NCI-H82 treated with DMSO at 0.1 percent for 48 hours (cell line): ENCODE measurements around the gene AKIRIN1.
A peak's percentile ranks its signal among the peaks of the same experiment; 100 is the strongest.
"Not testable (repeated sequence)": the region's sequence is repeated elsewhere in the genome, so short reads cannot be mapped to it uniquely, and the experiment has no call there.

Experiments
- DNase-seq: peaks from one replicate; lab custom pipeline; 2025; ENCODE audit not compliant: unreplicated experiment; lab: John Stamatoyannopoulos, UW

AKIRIN1 gene

DNA sequence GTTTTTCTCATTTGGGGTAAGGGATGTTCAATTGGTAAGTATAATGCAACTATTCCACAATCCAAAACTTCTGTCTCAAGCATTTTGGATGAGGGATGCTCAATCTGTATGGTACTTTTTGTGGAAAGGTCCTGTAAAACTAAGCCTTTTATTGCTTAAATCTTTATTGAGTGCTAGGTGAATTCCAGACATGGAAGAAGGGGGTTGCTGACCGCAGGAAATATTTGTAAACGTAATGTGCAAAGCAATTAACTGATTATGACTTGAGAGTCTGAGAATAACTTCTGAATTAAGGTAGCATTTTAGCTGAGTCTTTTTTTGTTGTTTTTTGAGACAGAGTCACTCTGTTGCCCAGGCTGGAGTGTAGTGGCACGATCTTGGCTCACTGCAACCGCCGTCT, 3.1 kb downstream of the AKIRIN1 start:
- DNase-seq, result no peak

DNA sequence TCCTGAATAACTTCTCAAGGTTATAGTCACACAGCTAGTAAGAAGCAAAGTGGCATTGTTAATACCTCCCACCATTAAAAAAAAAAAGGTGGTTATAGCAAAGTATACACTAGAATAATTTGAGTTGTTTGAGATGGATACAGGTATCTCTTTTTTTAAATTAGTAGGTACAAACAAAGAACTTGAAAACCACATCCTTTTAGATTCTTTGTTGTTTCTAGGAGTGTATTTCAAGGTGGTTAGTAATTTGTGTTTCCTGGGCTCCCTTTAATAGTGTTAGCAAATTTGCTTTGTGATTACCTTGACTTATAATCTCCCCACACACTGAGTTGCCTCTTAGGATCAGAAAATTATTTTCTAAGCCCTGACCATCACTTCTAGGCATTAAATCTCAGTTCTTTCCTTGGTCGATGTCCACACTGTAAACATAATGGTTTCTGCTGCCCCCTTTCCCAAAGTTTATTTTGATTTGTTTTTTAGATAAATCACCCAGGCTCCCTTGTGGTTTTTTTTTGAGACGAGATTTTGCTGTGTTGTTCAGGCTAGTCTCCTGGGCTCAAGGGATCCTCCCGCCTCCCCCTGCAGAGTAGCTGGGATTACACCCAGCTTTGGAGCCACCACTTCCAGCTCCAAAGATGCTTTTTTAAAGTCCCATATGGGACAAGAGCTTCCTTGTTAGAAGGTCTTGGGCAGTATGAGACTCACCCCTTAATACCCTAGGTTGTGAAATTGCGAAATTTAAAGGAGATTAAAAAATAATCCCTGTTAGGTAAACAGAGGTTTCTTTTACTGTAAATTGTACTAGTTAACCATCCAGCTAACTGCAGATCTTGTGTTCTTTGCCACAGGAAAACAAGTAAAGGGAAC, 6.2 kb downstream of the AKIRIN1 start:
- DNase-seq, result peak; percentile 37

DNA sequence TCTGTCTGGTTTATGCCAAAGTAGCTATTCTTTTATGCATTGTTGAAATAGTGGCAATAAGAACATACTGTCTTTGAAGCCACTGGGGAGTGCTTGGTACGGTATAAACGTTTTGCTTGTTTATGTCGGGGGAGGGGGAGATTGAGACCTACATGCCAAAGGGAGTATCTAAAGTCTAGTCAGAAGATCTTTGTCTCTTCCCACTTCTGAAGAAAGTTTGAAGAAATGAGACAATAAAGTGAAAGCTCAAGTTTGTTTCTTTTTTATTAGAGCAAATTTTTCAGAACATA, 6.8 kb downstream of the AKIRIN1 start:
- DNase-seq, result no peak

DNA sequence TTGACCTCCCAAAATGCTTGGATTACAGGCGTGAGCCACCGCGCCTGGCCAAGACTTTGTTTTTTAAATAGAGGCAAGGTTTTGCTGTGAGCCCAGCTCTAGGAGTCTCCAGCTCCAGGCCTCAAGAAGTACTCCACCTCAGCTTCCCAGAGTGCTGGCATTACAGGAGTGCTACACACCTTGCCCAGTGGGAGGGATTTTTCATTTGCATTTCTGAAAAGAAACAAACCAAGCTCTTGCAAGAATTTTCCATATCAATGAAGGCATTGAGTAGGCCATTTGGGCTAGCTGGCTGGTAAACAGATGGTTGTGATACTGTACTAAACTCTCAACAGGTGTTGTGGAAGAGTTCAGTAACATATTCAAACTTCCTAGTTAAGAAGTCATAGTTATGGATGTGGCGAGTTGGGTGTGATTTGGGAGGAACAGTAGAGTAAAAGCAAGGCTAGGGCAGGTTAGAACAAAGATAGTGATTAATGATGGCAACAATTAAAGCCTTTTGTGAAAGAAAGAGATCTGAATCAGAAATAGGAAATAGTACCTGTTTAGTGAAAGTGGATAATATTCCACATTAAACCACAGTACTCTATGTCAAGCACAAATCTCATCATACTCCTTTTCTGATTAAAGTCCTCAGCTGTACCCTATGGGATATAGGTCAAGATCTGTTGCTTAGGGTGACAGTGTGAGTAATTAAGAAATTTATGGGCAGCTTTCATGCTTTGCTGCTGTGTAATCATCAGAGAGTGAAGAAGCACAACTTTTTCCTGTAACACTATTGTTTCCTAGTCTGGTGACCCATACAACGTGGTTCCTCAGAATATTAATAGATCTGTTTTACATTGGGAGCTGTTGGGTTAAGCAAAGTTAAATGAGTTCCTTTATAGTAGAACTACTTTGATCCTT, 10.7 kb downstream of the AKIRIN1 start:
- DNase-seq, result no peak

DNA sequence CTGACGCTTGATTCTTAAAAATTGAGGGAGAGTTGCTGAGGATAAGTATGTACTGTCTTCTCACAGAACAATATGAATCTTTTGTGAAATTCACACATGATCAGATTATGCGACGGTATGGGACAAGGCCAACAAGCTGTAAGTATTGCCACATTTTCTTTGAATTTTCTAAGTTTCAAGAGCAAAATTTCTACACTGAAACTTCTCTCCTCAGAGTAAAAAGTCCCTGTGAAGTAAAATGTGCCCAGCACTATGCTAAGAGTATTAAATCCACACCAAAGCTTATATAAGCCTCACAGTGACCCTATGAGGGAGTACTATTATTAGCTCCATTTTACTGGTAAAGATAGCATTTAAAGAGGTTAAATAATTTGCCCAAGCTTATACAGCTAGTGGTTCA, 12.2 kb downstream of the AKIRIN1 start:
- no peak for DNase-seq

DNA sequence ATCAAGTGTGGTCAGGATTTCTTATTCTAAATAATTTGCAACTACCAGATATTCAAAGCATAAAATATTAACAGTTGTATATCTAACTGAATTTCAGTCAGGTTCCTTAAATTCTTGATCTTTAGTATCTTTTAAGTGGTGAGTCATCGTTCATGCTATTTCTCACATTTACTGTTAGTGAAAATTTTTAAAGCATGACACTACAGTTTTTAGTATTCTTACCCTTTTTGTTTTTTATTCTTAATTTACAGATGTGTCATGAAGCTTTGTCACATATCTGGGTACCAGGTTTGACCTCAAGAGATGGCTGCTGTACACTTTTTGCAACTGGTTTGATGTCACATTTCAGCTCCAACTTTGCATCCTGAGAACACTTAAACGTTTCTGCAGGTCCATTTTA, 12.7 kb downstream of the AKIRIN1 start:
- no peak for DNase-seq

DNA sequence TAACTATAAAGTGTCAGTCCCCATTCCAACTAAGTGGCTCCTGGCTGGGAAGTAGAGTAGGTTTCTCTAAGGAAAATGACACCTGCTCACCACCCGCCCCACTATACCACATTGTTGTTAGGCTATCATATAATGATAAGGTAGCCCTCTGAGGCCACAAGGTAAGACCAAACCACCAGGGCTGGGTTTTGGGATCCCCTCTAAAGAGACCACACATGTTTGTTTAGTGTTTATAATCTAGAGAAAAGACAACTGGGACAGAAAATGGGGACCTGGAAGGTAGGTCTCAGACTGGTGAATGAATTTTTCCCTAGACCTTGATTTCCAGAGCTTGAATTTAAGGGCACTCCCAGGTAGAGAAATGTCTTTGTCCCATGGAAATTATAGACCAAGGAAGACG, 15.2 kb downstream of the AKIRIN1 start:
- DNase-seq, result no peak

DNA sequence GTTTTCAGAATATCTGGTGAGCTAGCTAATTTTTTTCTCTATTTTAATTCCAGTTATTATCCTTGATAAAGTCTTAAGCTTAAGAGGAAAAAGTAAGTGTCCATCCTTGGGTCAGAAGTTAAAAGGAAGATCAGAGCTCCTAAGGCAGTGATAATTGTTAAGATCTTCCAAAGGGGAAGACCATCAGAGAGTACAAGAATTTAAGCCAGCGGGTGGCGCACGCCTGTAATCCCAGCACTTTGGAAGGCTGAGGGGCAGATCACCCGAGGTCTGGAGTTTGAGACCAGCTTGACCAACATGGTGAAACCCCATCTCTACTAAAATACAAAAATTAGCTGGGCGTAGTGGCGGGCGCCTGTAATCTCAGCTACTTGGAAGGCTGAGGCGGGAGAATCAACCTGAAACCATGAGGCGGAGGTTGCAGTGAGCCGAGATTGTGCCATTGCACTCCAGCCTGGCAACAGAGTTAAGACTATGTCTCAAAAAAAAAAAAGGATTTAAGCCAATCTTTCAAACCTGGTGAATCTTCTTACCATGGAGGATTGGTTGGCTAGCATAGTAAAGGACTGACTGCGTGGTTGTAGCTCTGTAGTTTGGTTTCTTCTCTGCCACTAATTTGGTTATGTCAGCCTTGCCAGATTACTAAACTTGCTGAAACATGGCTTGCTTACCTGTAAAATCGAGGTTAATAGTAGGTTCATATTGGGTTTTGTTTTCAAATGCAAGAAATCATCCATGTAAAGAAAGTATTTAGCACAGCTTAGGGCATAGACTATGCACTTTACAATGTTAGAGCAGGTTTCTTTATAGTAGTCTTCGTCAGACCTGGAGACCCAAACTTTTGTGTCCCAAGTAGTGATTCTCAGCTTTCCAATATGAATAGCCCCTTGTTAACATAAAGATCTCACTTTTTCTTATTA, 15.9 kb downstream of the AKIRIN1 start:
- no peak for DNase-seq

DNA sequence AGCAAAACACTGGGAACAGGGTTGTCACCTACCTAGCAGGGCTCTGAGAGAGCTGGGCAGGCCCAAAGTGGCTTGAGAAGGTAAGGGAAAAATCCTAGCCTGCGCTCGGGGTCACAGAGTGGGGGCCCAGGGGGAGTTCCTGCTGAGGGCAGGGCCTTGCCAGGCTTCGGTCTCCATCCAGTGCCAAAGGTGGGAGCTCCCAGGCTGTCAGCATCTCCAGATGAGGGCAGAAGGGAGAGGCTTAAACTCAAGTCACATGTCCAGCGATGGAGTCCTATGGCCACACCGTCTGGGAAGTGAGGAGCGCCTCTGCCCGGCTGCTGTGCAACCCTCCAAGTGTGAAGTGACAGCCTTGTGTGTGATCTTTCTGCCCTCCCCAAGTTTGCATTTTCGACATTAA, 23.9 kb downstream of the AKIRIN1 start:
- not testable (repeated sequence) for DNase-seq

DNA sequence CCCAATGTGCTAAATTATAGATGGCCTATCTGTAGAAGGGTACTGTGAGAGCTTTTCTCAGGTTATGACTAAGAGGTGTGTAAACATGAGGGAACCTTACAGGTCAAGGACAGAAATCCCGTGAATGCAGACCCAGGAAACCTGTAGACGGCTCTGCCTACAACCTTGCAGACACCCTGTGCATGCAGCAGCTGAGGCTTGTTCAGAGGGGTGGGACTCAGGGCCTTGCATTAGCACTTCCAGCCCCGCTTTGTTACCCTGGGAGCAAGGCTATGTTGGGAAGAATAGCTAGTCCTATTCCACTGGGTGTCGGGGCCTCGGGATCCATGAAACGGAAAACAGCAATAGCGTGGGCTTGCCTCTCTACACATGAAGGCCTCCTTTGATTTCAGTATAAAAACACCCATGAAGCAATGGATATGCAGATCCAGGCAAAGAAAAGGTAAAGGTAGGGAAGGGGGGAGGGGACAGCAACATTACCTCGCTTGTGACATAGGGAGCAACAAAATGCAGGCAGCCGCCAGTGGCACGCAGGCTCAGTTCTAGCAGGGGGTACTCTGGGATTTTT, 25.6 kb downstream of the AKIRIN1 start:
- no peak for DNase-seq

DNA sequence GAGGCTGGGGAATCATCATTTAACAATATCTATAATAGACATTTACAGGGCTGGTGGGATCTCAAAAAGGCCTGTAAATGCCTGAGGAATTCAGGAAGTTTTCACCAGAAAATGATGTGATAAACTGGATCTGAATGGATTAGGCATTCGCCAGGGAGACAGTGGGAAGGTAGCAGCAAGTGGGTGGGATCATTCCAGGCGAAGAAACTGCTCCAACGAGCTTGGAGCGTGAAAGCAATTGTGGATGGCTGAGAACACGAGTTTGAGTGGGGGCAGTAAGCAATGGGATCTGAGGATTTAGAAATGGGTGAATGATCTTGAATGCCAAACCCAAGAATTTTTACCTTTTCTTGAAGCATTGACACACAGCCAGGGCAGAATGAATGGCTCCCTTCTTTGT, 26.2 kb downstream of the AKIRIN1 start:
- DNase-seq, result no peak

DNA sequence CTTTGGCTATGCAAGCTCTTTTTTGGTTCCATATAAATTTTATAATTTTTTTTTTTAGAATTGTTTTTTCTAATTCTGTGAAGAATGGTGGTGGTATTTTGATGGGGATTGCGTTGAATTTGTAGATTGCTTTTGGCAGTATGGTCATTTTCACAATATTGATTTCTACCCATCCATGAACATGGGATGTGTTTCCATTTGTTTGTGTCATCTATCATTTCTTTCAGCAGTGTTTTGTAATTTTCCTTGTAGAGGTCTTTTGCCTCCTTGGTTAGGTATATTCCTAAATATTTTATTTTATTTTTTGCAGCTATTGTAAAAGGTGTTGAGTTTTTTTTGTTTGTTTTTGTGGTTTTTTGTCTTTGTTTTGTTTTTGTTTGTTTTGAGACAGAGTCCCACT, 29.4 kb downstream of the AKIRIN1 start:
- DNase-seq, result not testable (repeated sequence)

DNA sequence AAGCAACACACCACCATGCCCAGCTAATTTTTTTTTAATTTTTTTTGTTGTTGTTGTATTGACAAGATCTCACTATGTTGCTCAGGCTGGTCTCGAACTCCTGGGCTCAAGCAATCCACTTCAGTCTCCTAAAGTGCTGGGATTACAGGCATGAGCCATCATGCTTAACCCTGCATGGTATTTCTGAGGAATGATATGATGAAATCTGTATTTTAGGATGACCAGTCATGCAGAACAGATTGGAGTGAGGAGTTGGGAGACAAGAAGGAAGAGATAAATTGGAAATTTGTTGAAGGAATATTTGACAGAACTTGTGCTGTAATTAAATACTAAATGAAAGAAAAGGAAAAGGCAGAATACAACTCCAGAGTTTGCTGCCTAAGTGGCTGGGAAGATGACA, 30.4 kb downstream of the AKIRIN1 start:
- DNase-seq, result no peak

DNA sequence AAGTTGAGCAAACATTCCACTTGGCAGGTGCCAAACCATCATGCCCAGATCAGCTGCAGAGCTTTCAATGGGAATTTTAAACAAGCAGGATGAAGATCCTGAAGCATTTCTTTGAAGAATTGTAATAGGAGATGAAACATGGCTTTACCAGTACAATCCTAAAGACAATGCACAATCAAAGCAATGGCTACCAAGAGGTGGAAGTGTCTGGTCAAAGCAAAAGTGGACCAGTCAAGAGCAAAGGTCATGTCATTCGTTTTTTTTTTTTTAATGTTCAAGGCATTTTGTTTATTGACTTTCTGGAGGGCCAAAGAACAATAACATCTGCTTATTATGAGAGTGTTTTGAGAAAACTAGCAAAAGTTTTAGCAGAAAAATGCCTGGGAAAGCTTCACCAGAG, 32.1 kb downstream of the AKIRIN1 start:
- DNase-seq, result no peak

DNA sequence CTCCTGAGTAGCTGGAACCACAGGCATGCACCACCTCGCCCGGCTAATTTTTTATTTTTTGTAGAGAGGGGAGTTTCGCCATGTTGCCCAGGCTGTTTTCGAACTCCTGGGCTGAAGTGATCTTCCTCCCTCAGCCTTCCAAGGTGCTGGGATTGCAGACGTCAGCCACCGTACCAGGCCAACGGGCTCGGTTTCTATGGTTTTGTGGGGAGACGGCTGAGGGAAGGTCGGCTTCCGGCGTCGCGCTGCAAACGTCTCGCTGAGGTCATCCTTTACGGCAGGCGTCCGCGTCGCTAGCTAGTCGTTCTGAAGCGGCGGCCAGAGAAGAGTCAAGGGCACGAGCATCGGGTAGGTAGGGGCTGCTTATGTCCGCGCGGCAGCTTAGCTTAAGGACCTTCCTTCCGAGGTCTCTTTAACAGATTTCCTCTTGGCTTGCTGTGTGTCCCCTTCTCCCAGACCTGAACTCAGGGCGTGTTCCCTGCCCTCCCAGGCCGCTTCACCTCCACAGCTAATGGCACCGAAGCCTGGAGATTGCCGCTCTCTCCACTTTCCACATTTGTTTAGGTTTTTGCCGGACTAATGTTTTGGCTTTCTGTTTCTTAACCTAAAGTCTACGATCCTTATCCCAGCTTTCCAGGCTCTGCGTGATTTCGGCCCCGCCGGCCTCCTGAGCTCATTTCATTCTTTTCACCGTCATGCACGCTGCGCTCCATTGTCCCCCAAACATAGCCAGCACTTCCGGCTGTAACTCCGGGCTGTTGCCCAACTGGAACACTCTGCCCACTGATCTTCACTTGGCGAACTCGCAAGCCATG, 35.2 kb downstream of the AKIRIN1 start, which contains the start of gene NDUFS5:
Gene NDUFS5 (plus strand): TSS at position 300 of the 815 bp plus-strand sequence. CDS start 2,375 bp downstream, outside the sequence.
- DNase-seq, result peak; percentile 78

DNA sequence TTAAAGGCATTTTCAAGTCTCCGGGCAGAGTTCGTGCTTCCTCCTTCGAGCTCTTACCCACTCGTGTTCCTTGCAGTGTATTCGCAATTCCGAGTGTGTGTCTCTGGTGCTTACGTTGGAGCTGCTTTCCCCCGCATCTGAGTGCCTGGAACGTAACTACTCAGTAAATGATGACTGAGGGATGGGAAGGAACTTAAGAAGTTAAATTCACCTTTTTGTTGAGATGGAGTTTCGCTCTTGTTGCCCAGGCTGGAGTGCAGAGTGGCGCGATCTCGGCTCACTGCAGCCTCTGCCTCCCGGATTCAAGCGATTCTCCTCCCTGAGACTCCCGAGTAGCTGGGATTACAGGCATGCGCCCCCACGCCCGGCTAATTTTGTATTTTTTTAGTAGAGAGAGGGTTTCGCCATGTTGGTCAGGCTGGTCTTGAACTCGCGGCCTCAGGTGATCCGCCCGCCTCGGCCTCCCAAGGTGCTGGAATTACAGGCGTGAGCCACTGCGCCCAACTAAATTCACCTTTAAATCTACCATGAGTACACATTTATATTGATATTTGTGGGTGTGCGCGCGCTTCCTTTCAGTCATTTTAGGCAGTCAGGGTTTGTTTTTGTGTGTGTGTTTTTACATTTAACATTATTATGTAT, 35.9 kb downstream of the AKIRIN1 start:
- no peak for DNase-seq

DNA sequence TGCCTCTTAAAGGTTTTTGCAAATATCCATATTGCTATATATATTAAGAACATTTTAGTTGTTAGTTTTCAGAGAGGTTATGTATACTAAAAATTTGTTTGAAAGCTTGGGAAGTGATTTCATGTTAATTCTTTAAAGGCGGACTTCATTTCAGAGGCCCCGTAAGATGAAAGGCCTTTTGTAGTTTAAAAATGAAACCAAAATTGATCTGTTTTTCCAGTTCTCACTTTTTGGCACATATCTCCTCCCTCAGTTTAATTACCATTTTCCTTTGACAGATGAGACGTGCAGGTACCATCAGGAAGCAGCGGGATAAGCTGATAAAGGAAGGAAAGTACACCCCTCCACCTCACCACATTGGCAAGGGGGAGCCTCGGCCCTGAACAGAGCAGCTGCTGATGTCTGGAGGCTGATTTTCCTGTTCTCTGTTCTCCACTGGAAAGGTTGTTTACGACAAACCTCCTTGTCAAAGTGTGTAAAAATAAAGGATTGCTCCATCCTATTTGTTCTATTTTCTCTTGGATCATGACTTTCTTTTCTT, 43.1 kb downstream of the AKIRIN1 start:
- DNase-seq, result no peak

DNA sequence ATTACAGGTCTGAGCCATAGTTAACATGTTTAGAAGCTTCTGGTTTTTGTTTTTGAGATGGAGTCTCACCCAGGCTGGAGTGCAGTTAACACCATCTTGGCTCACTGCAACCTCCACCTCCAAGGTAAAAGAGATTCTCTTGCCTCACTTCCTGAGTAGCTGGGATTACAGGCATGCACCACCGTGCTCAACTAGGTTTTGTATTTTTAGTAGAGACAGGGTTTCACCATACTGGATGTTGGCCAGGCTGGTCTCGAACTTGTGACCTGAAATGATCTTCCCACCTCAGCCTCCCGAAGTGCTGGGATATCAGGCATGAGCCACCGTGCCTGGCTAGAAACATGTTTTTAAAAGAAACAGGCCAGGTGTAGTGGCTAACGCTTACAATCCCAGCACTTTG, 45.6 kb downstream of the AKIRIN1 start:
- DNase-seq, result no peak

DNA sequence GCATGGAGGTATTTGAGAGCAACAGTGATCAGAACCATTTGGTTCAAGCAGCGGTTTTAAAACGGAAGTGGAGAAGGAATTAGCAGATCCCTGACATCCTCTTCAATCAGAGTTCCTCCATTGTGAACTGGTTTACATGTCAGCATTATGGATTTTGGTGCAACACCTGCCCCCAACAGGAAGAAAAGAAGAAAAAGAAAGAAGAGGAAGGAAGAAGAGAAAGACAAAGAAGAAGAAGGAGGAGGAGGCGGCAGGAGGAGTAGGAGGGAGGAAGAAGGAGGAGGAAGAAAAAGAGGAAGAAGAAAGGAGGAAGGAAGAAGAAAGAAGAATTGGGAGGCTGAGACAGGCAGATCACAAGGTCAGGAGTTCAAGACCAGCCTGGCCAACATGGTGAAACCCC, 52.4 kb downstream of the AKIRIN1 start:
- DNase-seq, result no peak
